ENCODE data around the gene RAB44. TPM values are rescaled to one million over a fixed set of nuclear protein-coding genes. Genes with fewer than 3 reads are reported as not detected.

RAB44 gene
- total and polyA plus RNA-seq, 2 experiments from 2014 or later = not detected

- H3K4me3 ChIP-seq = no peak overlapping the region
- no peak overlapping the region for H3K27ac ChIP-seq
- no peaks in the 10 kb centered on the region for H3K27me3 ChIP-seq
- no peaks in the 10 kb centered on the region for H3K4me1 ChIP-seq (ENCODE audit: low read depth)
- H3K36me3 ChIP-seq = no peaks in the 10 kb centered on the region
- no peak for DNase-seq (ENCODE audit: low read depth in 1 of 2, low spot score in 1 of 2)
- TF ChIP-seq CTCF (IDR thresholded peaks at IDR 0.05; ENCODE audit: low read depth, low read length) = no peak
- H3K9me3 ChIP-seq (ENCODE audit: low read depth) = no peaks in the 10 kb centered on the region
These were observed 1.2 kb downstream of the RAB44 start for GRCh38 chr6:36698871-36699271.

GRCh38 chr6:36699348-36699747, 1.7 kb downstream of the RAB44 start:
- H3K4me1 ChIP-seq (ENCODE audit: low read depth) = no peaks in the 10 kb centered on the region
- H3K4me3 ChIP-seq = no peak overlapping the region
- H3K36me3 ChIP-seq = no peaks in the 10 kb centered on the region
- no peak for DNase-seq (ENCODE audit: low read depth in 1 of 2, low spot score in 1 of 2)
- H3K27me3 ChIP-seq = no peaks in the 10 kb centered on the region
- TF ChIP-seq CTCF (IDR thresholded peaks at IDR 0.05; ENCODE audit: low read depth, low read length) = no peak
- H3K9me3 ChIP-seq (ENCODE audit: low read depth) = no peaks in the 10 kb centered on the region
- no peak overlapping the region for H3K27ac ChIP-seq

- Histone ChIP-seq H3K36me3 (no peaks in the 10 kb centered on the region), H3K27ac (no peak overlapping the region), H3K27me3 (no peaks in the 10 kb centered on the region), H3K9me3 (ENCODE audit: low read depth) (no peaks in the 10 kb centered on the region), H3K4me1 (ENCODE audit: low read depth) (no peaks in the 10 kb centered on the region), H3K4me3 (no peak overlapping the region)
- no peak for TF ChIP-seq CTCF (IDR thresholded peaks at IDR 0.05; ENCODE audit: low read depth, low read length)
- DNase-seq (ENCODE audit: low read depth in 1 of 2, low spot score in 1 of 2) = no peak
These were observed 2.6 kb downstream of the RAB44 start for GRCh38 chr6:36700071-36700812.

- H3K36me3 ChIP-seq = no peaks in the 10 kb centered on the region
- no peak overlapping the region for H3K27ac ChIP-seq
- no peaks in the 10 kb centered on the region for H3K9me3 ChIP-seq (ENCODE audit: low read depth)
- DNase-seq (ENCODE audit: low read depth in 1 of 2, low spot score in 1 of 2) = no peak
- no peaks in the 10 kb centered on the region for H3K27me3 ChIP-seq
- no peak overlapping the region for H3K4me3 ChIP-seq
- no peak for TF ChIP-seq CTCF (IDR thresholded peaks at IDR 0.05; ENCODE audit: low read depth, low read length)
- H3K4me1 ChIP-seq (ENCODE audit: low read depth) = no peaks in the 10 kb centered on the region
These were observed 3.2 kb downstream of the RAB44 start for GRCh38 chr6:36700831-36701230.

GRCh38 chr6:36701401-36701991, 3.9 kb downstream of the RAB44 start:
- Histone ChIP-seq H3K9me3 (ENCODE audit: low read depth) (no peaks in the 10 kb centered on the region), H3K4me3 (no peak overlapping the region)
- DNase-seq (ENCODE audit: low read depth in 1 of 2, low spot score in 1 of 2) = no peak

More at GRCh38 chr6:36701401-36701991, 3.9 kb downstream of the RAB44 start:
- Histone ChIP-seq H3K27me3 (no peaks in the 10 kb centered on the region), H3K36me3 (no peaks in the 10 kb centered on the region), H3K27ac (no peak overlapping the region), H3K4me1 (ENCODE audit: low read depth) (no peaks in the 10 kb centered on the region)
- no peak for TF ChIP-seq CTCF (IDR thresholded peaks at IDR 0.05; ENCODE audit: low read depth, low read length)
